GM18868 (cell line): ENCODE measurements around the gene GRIPAP1.
"Not testable (repeated sequence)": the region's sequence is repeated elsewhere in the genome, so short reads cannot be mapped to it uniquely, and the experiment has no call there.

Experiments used
- ATAC-seq: cut with Tn5 transposase; IDR thresholded peaks from one replicate; pipeline ENCODE4 v1.9.1; 2021; ENCODE audit warnings: mild to moderate bottlenecking, moderate library complexity; ENCODE audit not compliant: unreplicated experiment

Gene GRIPAP1

GRCh38 chrX:48997865-48998264, 4.2 kb downstream of the GRIPAP1 start:
- ATAC-seq, result no peak

DNA sequence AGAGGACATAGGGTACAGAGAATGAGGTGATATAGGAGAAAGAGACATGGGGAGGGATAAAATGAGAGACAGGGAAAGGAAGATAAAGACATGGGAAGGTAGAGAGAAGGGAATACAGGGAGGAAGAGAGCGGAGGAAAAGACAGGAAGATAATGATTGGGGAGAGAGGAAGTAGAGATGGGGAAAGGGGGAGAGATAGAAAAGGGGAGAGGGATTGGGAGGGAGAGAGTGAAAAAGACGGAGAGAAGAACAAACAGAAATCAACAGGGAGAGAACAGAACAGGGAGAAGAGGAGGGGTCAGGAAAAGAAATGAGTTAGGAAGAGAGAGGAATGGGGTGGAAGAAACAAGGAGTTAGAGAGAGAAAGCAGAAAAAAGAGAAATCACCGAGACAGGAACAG, 4.6 kb downstream of the GRIPAP1 start:
- ATAC-seq, result no peak

- ATAC-seq, result no peak
Measured at GRCh38 chrX:48996969-48997368, 5.1 kb downstream of the GRIPAP1 start.

- ATAC-seq, result no peak
Measured at GRCh38 chrX:48992341-48992740, 9.7 kb downstream of the GRIPAP1 start.

GRCh38 chrX:48989483-48989882, 12.6 kb downstream of the GRIPAP1 start:
- ATAC-seq, result no peak

DNA sequence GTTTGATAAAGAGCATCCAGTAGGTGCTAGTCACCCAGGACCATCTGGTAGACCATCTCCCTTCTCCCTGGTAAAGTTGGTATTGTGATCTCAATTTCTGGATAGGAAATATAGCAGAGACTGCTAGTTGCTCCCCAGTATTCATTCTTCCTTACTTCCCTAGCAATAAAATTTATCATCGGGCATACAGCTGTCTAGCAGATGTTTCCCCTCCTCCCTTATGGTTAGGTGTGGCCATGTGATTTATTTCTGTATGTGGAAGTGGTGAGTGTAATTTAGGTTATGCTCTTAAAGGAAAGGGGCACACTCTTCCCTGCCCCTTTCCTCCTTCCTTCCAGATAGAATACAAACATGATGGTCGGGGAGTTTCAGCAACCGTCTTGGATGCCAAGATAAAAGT, 18.2 kb downstream of the GRIPAP1 start:
- ATAC-seq, result no peak

GRCh38 chrX:48983081-48983480, 19.0 kb downstream of the GRIPAP1 start:
- ATAC-seq, result no peak

GRCh38 chrX:48981178-48981577, 20.9 kb downstream of the GRIPAP1 start:
- ATAC-seq, result no peak

DNA sequence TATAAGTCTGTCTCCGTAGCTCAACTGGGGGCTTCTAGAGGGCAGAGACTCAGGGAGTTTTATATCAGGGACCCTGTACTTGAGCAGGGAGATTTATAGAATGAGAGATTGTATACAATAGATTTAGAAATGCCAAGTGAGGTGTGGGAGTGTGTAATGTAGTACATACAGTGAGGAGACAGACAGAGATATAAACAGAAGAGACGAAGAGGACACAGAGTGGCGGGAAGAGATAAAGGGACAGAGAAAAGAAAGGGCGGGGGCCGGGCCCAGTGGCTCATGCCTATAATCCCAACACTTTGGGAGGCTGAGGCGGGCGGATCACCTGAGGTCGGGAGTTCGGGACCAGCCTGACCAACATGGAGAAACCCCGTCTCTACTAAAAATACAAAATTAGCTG, 21.7 kb downstream of the GRIPAP1 start:
- ATAC-seq, result not testable (repeated sequence)

DNA sequence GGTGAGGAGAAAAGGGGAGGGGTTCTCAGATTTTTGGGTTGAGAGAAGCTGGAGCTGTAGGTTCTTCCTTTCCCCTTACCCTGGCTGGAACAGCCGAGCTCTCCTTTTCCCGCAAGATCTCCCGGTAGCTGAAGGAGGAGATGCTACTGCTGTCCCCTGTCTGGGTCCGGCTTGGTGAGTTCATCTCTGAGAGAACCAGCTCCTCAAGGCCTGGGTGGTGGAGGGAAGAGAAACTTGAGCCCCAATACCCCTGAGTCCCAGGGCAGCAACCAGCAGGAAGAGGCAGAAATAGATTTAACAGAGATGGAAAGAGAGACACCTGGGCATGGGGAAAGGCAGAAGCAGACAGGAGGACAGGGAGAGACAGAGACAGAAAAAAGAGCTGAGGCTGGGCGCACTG, 23.8 kb downstream of the GRIPAP1 start:
- ATAC-seq, result no peak

GRCh38 chrX:48976086-48976485, 26.0 kb downstream of the GRIPAP1 start:
- no peak for ATAC-seq

DNA sequence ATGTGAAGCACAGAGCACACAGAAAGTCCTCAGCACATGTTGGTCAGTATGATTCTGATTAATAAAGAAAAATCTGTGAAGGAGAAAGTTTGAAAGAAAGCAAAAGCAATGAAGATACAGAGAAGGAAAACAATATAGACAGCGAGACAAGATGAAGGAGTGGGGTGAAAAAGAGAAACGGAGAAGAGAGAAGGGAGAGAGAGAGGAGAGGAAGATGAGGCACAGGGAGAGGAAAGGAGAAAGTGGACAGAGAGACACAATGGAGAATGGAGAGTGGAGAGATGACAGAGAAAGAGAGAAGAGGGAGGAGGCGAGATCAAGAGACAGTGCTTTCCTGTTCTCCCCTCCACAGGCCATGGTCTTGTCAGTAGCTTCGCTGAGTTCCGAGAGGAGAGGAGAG, 26.5 kb downstream of the GRIPAP1 start:
- ATAC-seq, result no peak

- no peak for ATAC-seq
Measured at GRCh38 chrX:48975041-48975440, 27.0 kb downstream of the GRIPAP1 start.

DNA sequence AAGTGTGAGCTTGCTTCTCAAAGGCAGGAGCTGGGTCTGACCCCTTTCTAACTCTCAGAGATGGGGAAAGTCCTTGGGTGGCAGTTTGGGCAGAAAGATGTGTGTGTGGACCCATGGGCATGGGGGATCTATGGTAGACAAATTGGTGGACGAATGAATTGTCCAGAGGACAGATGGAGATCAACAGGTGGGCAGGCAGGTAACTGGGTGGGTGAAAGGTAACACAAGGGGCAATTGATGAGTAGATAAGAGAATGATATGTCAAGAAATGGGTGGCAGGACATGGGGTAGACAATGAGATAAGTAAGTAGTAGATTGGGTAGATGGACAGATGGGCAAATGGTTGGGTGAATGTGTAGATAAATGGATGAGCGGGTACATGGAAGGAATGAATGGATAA, 27.5 kb downstream of the GRIPAP1 start:
- no peak for ATAC-seq

DNA sequence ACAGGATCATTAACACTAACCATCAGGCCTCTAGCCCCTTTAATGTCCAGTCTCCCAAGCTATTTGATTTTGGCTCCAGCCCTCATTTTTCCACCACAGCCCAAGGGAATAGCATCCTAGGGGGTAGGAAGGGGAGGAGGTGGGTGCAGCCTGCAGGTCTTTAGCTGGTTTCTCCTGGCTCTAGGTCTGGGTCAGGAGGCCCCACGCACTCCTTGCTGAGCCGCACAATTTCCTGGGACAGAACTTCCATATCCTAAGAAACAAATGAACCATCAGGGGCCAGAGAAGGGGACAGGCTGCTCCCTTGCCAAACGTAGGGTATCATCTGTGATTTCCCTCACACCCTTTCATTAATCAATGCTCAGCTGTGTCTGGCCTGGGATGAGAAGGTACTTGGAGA, 28.0 kb downstream of the GRIPAP1 start:
- ATAC-seq, result no peak

- ATAC-seq, result peak; percentile 46
Measured at GRCh38 chrX:48972220-48973164, 29.6 kb downstream of the GRIPAP1 start.

- no peak for ATAC-seq
Measured at GRCh38 chrX:48971249-48972219, 30.5 kb downstream of the GRIPAP1 start, which contains the start of gene KCND1. Gene KCND1, minus strand, starts transcription at chrX:48971844. Its CDS starts 1,573 bp downstream, at chrX:48970271.

DNA sequence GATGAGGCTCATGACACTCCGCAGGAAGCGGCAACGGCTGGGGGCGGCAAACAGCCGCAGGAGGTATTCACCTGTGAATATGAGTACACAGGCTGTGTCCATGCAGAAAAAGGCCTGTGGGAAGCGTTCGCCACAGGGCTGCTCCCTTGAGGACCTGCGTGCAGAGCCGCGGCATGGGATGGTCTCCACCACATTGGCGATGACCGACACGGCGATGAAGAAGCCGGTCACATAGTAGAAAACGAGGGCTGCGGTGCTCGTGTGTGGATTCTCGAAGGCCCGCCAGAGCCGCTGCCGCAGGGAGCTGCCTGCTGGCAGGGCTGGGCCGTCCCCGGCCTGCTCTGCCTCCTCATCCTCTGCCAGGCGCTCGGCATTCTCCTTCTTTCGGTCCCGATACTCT, 32.6 kb downstream of the GRIPAP1 start:
- ATAC-seq, result no peak

DNA sequence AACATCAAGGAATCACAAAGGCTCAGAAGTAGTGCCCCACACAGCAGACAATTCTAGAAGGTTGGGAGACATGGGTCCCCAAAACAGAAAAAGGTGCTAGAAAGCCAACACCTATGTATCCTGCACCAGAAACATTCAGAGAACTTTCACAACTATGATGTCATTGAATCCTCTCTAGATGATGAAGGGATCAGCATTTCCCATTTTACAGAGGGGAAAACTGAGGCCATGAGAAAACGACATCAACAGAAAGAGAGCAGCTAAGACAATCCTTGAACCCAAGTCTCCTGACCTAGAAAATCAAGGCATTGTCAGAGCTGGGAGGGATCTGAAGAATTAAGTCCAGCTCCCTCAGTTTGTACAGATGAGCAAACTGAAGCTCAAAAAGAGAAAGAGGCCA, 33.7 kb downstream of the GRIPAP1 start:
- ATAC-seq, result no peak

- ATAC-seq, result no peak
Measured at GRCh38 chrX:48966796-48967579, 35.1 kb downstream of the GRIPAP1 start.

DNA sequence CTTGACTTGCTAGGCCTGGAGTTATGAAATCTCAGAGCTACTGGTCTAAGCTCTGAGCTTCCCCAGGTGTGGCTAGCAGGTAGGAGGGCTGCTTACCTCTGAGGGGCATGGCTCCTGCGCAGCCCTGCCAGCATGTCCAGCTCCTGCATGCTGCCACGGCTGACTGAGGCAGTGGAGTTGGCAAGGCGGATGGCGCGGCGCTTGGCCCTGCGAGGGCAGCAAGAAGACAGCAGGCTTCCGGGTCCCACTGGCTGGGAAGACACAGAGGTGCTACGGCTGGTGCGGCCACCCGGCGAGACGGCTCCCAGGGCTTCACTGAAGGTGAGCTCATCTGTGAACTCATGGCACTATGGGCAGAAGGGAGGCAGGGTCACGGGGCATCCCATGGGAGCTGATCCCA, 36.1 kb downstream of the GRIPAP1 start:
- ATAC-seq, result no peak
